ENCODE measurements around the gene SKIC3. TPM values are rescaled to one million over a fixed set of nuclear protein-coding genes. Genes with fewer than 3 reads are reported as not detected.

SKIC3 gene
- total and polyA plus RNA-seq, 2 experiments from 2014 or later: 75.1 to 111 TPM

GRCh38 chr5:95583992-95584391 is 29.2 kb upstream of the SKIC3 start:
- no peak overlapping the region for H3K4me3 ChIP-seq

More at GRCh38 chr5:95583992-95584391, 29.2 kb upstream of the SKIC3 start:
- H3K27me3 ChIP-seq (ENCODE audit: insufficient read depth): no peaks in the 10 kb centered on the region
- H3K4me1 ChIP-seq (ENCODE audit: insufficient read depth): no peaks in the 10 kb centered on the region
- Mint-ChIP-seq H3K27ac (no peak overlapping the region), H3K4me1 (no peaks in the 10 kb centered on the region), H3K27me3 (ENCODE audit: insufficient read depth, low read depth, poor library complexity) (no peaks in the 10 kb centered on the region), H3K36me3 (ENCODE audit: low read depth) (no peaks in the 10 kb centered on the region; the same call in 2 of the 3 replicates), H3K4me3 (no peak overlapping the region), H3K9me3 (no peaks in the 10 kb centered on the region)
- TF ChIP-seq EZH2 (IDR thresholded peaks at IDR 0.05; ENCODE audit: low read depth, unreplicated experiment) (no peak), CREB1 (CRISPR knock-in tag; IDR thresholded peaks at IDR 0.05; ENCODE audit: low read depth) (no peak), ZNF114 (CRISPR knock-in tag; IDR thresholded peaks at IDR 0.05) (no peak), ETS1 (IDR thresholded peaks at IDR 0.05) (no peak), CTCF (conservative IDR thresholded peaks at IDR 0.05; ENCODE audit: low read depth in 2 of 2) (no peak), NANOG (IDR thresholded peaks at IDR 0.05; ENCODE audit: borderline replicate concordance) (no peak), REST (IDR thresholded peaks at IDR 0.05; ENCODE audit: unreplicated experiment) (no peak), JUNB (IDR thresholded peaks at IDR 0.05; ENCODE audit: unreplicated experiment) (no peak), STAT1 (IDR thresholded peaks at IDR 0.05; ENCODE audit: unreplicated experiment) (no peak), ZNF331 (CRISPR knock-in tag; IDR thresholded peaks at IDR 0.05; ENCODE audit: low read depth) (no peak), POLR2AphosphoS5 (IDR thresholded peaks at IDR 0.05; ENCODE audit: low read depth) (no peak), ZNF462 (CRISPR knock-in tag; IDR thresholded peaks at IDR 0.05) (no peak), EZH2phosphoT487 (IDR thresholded peaks at IDR 0.05; ENCODE audit: unreplicated experiment) (no peak)
- no peaks in the 10 kb centered on the region for H3K9me2 ChIP-seq (ENCODE audit: insufficient read depth)
- H3K36me3 ChIP-seq (ENCODE audit: insufficient read depth): no peaks in the 10 kb centered on the region
- ATAC-seq (no peak), DNase-seq (ENCODE audit: low spot score) (no peak)
- H2AFZ ChIP-seq: no peak overlapping the region
- no peak overlapping the region for H3K4me2 ChIP-seq
- no peaks in the 10 kb centered on the region for H4K20me1 ChIP-seq (replicated peaks; ENCODE audit: insufficient read depth)
- no peak overlapping the region for H3K27ac ChIP-seq (ENCODE audit: low read depth)
- no peaks in the 10 kb centered on the region for H3F3A ChIP-seq (replicated peaks; ENCODE audit: low read depth)
- no peaks in the 10 kb centered on the region for H3K79me2 ChIP-seq (replicated peaks; ENCODE audit: insufficient read depth)

Data from GM23338 (cell line).